NCI-H2107 (cell line): ENCODE measurements around the gene XPO4.

Source experiments
- DNase-seq: peaks from one replicate; lab custom pipeline; 2025; lab: John Stamatoyannopoulos, UW

Gene XPO4

GRCh38 chr13:20728579-20729311, 173.8 kb downstream of the XPO4 start:
- DNase-seq = no peak

- DNase-seq = no peak
Observed at GRCh38 chr13:20727856-20728255, 174.7 kb downstream of the XPO4 start.
